H1 (cell line): ENCODE measurements around the gene CHRM3. TPM values are rescaled to one million over a fixed set of nuclear protein-coding genes. Genes with fewer than 3 reads are reported as not detected.

Source experiments
- CTCF ChIA-PET: fragments of 300-600 bp; sonication (Branson Sonifier 250); formaldehyde crosslinking; loops from one replicate; lab custom pipeline; 2021; ENCODE audit not compliant: partially characterized antibody; lab: Charles Lee
- POLR2A ChIA-PET: fragments of 300-600 bp; sonication (Branson Sonifier 250); formaldehyde crosslinking; loops from one replicate; lab custom pipeline; 2021; ENCODE audit warnings: inconsistent platforms; ENCODE audit not compliant: partially characterized antibody; lab: Charles Lee
- DNase-seq, 2 experiments: peaks; one replicate each; pipeline versions ENCODE4 v3.0.0 to v3.0.0-alpha.2; 2010 to 2022; ENCODE audit warnings: low spot score in 2 of 2, low read depth in 1 of 2, mixed read lengths in 1 of 2
- FAIRE-seq: peaks from 2 replicates; lab custom pipeline; 2011; peaks lifted over from hg19 to GRCh38; lab: Jason Lieb, UNC
- H2AFZ ChIP-seq: 2 replicates; pipeline ENCODE4 v1.8.1; 2012; ENCODE audit warnings: low read length, inconsistent platforms
- H2AK5ac ChIP-seq: 2 replicates; pipeline ENCODE4 v1.6.1; 2013; ENCODE audit warnings: low read depth, low read length
- H2BK120ac ChIP-seq: replicated peaks from 2 replicates; pipeline ENCODE3; 2013; ENCODE audit warnings: low read depth, low read length, inconsistent platforms
- H2BK12ac ChIP-seq: 2 replicates; pipeline ENCODE4 v1.6.1; 2013; ENCODE audit warnings: low read depth, low read length
- H2BK15ac ChIP-seq: 2 replicates; pipeline ENCODE4 v1.6.1; 2013; ENCODE audit warnings: low read length
- H2BK20ac ChIP-seq: 2 replicates; pipeline ENCODE4 v1.6.1; 2013; ENCODE audit warnings: low read length
- H2BK5ac ChIP-seq: 2 replicates; pipeline ENCODE4 v1.6.1; 2013; ENCODE audit warnings: low read depth, low read length
- H3K14ac ChIP-seq: 2 replicates; pipeline ENCODE4 v1.6.1; 2013; ENCODE audit warnings: inconsistent platforms; ENCODE audit not compliant: insufficient read length
- H3K18ac ChIP-seq: 2 replicates; pipeline ENCODE4 v1.6.1; 2013; ENCODE audit warnings: low read length; ENCODE audit errors: extremely low read depth
- H3K23ac ChIP-seq: 2 replicates; pipeline ENCODE4 v1.6.1; 2013; ENCODE audit warnings: inconsistent platforms; ENCODE audit not compliant: insufficient read length
- H3K23me2 ChIP-seq: 2 replicates; pipeline ENCODE4 v1.6.1; 2013; ENCODE audit warnings: low read depth, low read length
- H3K27ac ChIP-seq: 2 replicates; pipeline ENCODE4 v1.6.1; 2011; ENCODE audit warnings: low read depth, low read length, inconsistent platforms
- H3K27me3 ChIP-seq, 4 experiments: replicated peaks in 1 of 4; 1 replicate in 1 of 4; 2 replicates in 3 of 4; pipeline versions ENCODE4 v1.6.1 to v1.8.1; 2011 to 2013; ENCODE audit warnings: low read length in 3 of 4, mild to moderate bottlenecking in 3 of 4, inconsistent platforms in 2 of 4, mixed read lengths in 2 of 4, moderate library complexity in 1 of 4; ENCODE audit not compliant: control insufficient read depth in 3 of 4, insufficient read depth in 3 of 4; ENCODE audit errors: extremely low read depth in 1 of 4
- H3K36me3 ChIP-seq, 4 experiments: 2 replicates each; pipeline versions ENCODE4 v1.6.1 to v1.8.1; 2011 to 2013; ENCODE audit warnings: mild to moderate bottlenecking in 4 of 4, low read length in 3 of 4, moderate library complexity in 2 of 4, control low read depth in 1 of 4, inconsistent platforms in 1 of 4; ENCODE audit not compliant: insufficient read depth in 4 of 4, control insufficient read depth in 2 of 4
- H3K4ac ChIP-seq: replicated peaks from 2 replicates; pipeline ENCODE3; 2013; ENCODE audit warnings: low read length, low read depth, mixed read lengths, inconsistent platforms; ENCODE audit not compliant: insufficient read length
- H3K4me1 ChIP-seq, 4 experiments: replicated peaks in 1 of 4; 1 replicate in 1 of 4; 2 replicates in 3 of 4; pipeline versions ENCODE4 v1.6.1 to v1.8.1; 2011 to 2013; ENCODE audit warnings: low read length in 3 of 4, inconsistent platforms in 2 of 4, mixed read lengths in 1 of 4; ENCODE audit not compliant: insufficient read depth in 4 of 4, control insufficient read depth in 3 of 4
- H3K4me2 ChIP-seq, 2 experiments: 2 replicates each; pipeline versions ENCODE4 v1.6.1 to v1.8.1; 2011 to 2013; ENCODE audit warnings: low read depth in 2 of 2, low read length in 2 of 2, control low read depth in 1 of 2, inconsistent platforms in 1 of 2, mild to moderate bottlenecking in 1 of 2; ENCODE audit not compliant: insufficient read depth in 1 of 2
- H3K4me3 ChIP-seq, 4 experiments: fragments of 200-600, 300-600 bp in 1 of 4; sonication (generic), shearing (Covaris generic), sonication (Bioruptor Twin) in 1 of 4; 2 replicates each; pipeline versions ENCODE4 v1.5.1 to v1.8.1; 2011 to 2016; ENCODE audit warnings: low read length in 4 of 4, low read depth in 3 of 4, control low read depth in 2 of 4, inconsistent platforms in 2 of 4, mild to moderate bottlenecking in 2 of 4, mixed read lengths in 1 of 4, moderate library complexity in 1 of 4; ENCODE audit not compliant: insufficient read depth in 2 of 4; ENCODE audit errors: extremely low read depth in 1 of 4
- H3K56ac ChIP-seq: replicated peaks from 2 replicates; pipeline ENCODE3; 2013; ENCODE audit warnings: low read depth, mild to moderate bottlenecking, mixed read lengths, low read length, inconsistent platforms; ENCODE audit not compliant: insufficient read length
- H3K79me1 ChIP-seq: 2 replicates; pipeline ENCODE4 v1.6.1; 2013; ENCODE audit warnings: low read depth, low read length, control low read depth
- H3K79me2 ChIP-seq, 2 experiments: 2 replicates each; pipeline versions ENCODE4 v1.6.1 to v1.8.1; 2012 to 2013; ENCODE audit warnings: low read length in 2 of 2, mild to moderate bottlenecking in 2 of 2, inconsistent platforms in 1 of 2; ENCODE audit not compliant: insufficient read depth in 2 of 2, control insufficient read depth in 1 of 2
- H3K9ac ChIP-seq, 4 experiments: replicated peaks in 1 of 4; 1 replicate in 1 of 4; 2 replicates in 3 of 4; pipeline versions ENCODE4 v1.6.1 to v1.8.1; 2011 to 2013; ENCODE audit warnings: low read depth in 3 of 4, low read length in 3 of 4, control low read depth in 2 of 4, mild to moderate bottlenecking in 2 of 4, moderate library complexity in 2 of 4, inconsistent platforms in 1 of 4; ENCODE audit errors: extremely low read depth in 1 of 4
- H3K9me3 ChIP-seq, 2 experiments: 2 replicates each; pipeline versions ENCODE4 v1.6.1 to v1.8.1; 2012 to 2013; ENCODE audit warnings: mild to moderate bottlenecking in 2 of 2, moderate library complexity in 2 of 2, control low read depth in 1 of 2, inconsistent platforms in 1 of 2, low read depth in 1 of 2, low read length in 1 of 2, mixed read lengths in 1 of 2; ENCODE audit not compliant: insufficient read depth in 2 of 2
- H4K20me1 ChIP-seq, 2 experiments: replicated peaks in 1 of 2; 2 replicates each; pipeline versions ENCODE3 to v1.8.1; 2011 to 2013; ENCODE audit warnings: inconsistent platforms in 2 of 2, low read length in 2 of 2, mild to moderate bottlenecking in 1 of 2; ENCODE audit not compliant: insufficient read depth in 2 of 2, control insufficient read depth in 1 of 2
- H4K5ac ChIP-seq: 2 replicates; pipeline ENCODE4 v1.6.1; 2013; ENCODE audit warnings: low read length, low read depth, mixed read lengths, inconsistent platforms; ENCODE audit not compliant: insufficient read length
- H4K8ac ChIP-seq: 2 replicates; pipeline ENCODE4 v1.8.0; 2013; ENCODE audit warnings: mild to moderate bottlenecking, moderate library complexity, low read length, inconsistent platforms; ENCODE audit not compliant: insufficient read depth; ENCODE audit errors: extremely low read depth
- H4K91ac ChIP-seq: replicated peaks from 2 replicates; pipeline ENCODE3; 2013; ENCODE audit warnings: low read length, mixed read lengths, inconsistent platforms; ENCODE audit not compliant: insufficient read length
- CBX5 ChIP-seq: fragments of 300-800, 300-1000 bp; sonication (generic); IDR thresholded peaks from 2 replicates; pipeline ENCODE4 v1.7.1; 2016; ENCODE audit warnings: antibody characterized with exemption, low read length, low read depth
- CHD1 ChIP-seq: IDR thresholded peaks from 2 replicates; pipeline ENCODE4 v1.6.1; 2012; ENCODE audit warnings: low read depth, low read length, improper control_type of control experiment
- CTBP2 ChIP-seq: IDR thresholded peaks from 2 replicates; pipeline ENCODE4 v1.7.0; 2011; ENCODE audit warnings: borderline replicate concordance, mild to moderate bottlenecking, moderate library complexity, mixed read lengths, low read length; ENCODE audit not compliant: insufficient read depth, insufficient read length
- EGR1 ChIP-seq: IDR thresholded peaks from 2 replicates; pipeline ENCODE4 v1.6.1; 2011; ENCODE audit warnings: low read depth, low read length, borderline replicate concordance
- JUND ChIP-seq: IDR thresholded peaks from 2 replicates; pipeline ENCODE4 v1.6.1; 2011; ENCODE audit warnings: mild to moderate bottlenecking, improper control_type of control experiment, low read length
- KDM4A ChIP-seq: IDR thresholded peaks from one replicate; pipeline ENCODE4 v1.7.1; 2012; ENCODE audit warnings: low read depth, mild to moderate bottlenecking, moderate library complexity, low read length, inconsistent platforms; ENCODE audit not compliant: severe bottlenecking
- POLR2AphosphoS5 ChIP-seq: IDR thresholded peaks from 2 replicates; pipeline ENCODE4 v1.6.1; 2011; ENCODE audit warnings: low read depth, low read length
- POU5F1 ChIP-seq: IDR thresholded peaks from 2 replicates; pipeline ENCODE4 v1.6.1; 2011; ENCODE audit warnings: low read depth, mild to moderate bottlenecking, low read length, moderate library complexity
- RNF2 ChIP-seq: fragments of 200-900, 300-1000 bp; sonication (generic); IDR thresholded peaks from 2 replicates; pipeline ENCODE4 v1.7.1; 2016; ENCODE audit warnings: borderline replicate concordance, low read depth, mild to moderate bottlenecking, antibody characterized with exemption, low read length; ENCODE audit not compliant: poor library complexity, severe bottlenecking; ENCODE audit errors: missing control alignments
- SIRT6 ChIP-seq: IDR thresholded peaks from one replicate; pipeline ENCODE4 v1.7.1; 2012; ENCODE audit warnings: low read length, inconsistent platforms
- SIX5 ChIP-seq: IDR thresholded peaks from 2 replicates; pipeline ENCODE4 v1.6.1; 2011; ENCODE audit warnings: mild to moderate bottlenecking, low read depth, low read length
- SP1 ChIP-seq: IDR thresholded peaks from 2 replicates; pipeline ENCODE4 v1.6.1; 2011; ENCODE audit warnings: low read depth, low read length
- SP4 ChIP-seq: IDR thresholded peaks from 2 replicates; pipeline ENCODE4 v1.6.1; 2012; ENCODE audit warnings: low read length, inconsistent platforms
- TEAD4 ChIP-seq: IDR thresholded peaks from 2 replicates; pipeline ENCODE4 v1.6.1; 2012; ENCODE audit warnings: low read depth, low read length, inconsistent platforms, mixed read lengths
- WGBS, 2 experiments: shearing (Covaris generic) in 1 of 2; methylation state at CpG; one replicate each; pipeline versions ENCODE4 v1.1.6 to v1.1.7; 2013 to 2015; ENCODE audit warnings: low lambda C conversion rate in 2 of 2, mixed read lengths in 2 of 2, inconsistent platforms in 1 of 2, low coverage in 1 of 2, missing lambda C conversion rate in 1 of 2; ENCODE audit not compliant: insufficient replicate concordance in 2 of 2, insufficient coverage in 1 of 2, insufficient read length in 1 of 2; ENCODE audit errors: extremely low coverage in 1 of 2, missing lambda C conversion rate in 1 of 2; 5-methylcytosine and 5-hydroxymethylcytosine counted together
- polyA plus RNA-seq, 7 experiments: library from polyadenylated mRNA; depleted of rRNA in 3 of 7; stranded (reverse) in 5 of 7; unstranded in 2 of 7; fragments of >200 nt in 5 of 7; fragments of 200-250 nt in 2 of 7; gene quantifications; 1 replicate in 5 of 7; 2 replicates in 1 of 7; 4 replicates in 1 of 7; pipeline versions ENCODE4 v1.2.1 to v1.2.3, GENCODE V29; 2011 to 2013; ENCODE audit warnings: missing spikeins in 2 of 7, mixed read lengths in 2 of 7
- total RNA-seq: library from RNA; stranded (reverse); fragmentation: NEBNext Ultra II Directional; extraction: Animal tissue kit (Norgen Biotek cat#: 25700); gene quantifications from 2 replicates; pipeline ENCODE4 v1.2.1, GENCODE V29; 2021

The CHRM3 gene
- total and polyA plus RNA-seq, 2 of the 8 experiments (the other 6 are each of a cell fraction or from before 2014, with no cell fraction given): 3.3 to 5.0 TPM

GRCh38 chr1:239357867-239358266 lies 28.5 kb upstream of the CHRM3 start:
- no peak overlapping the region for H3K4me3 ChIP-seq
- POLR2A ChIA-PET: no interaction called here

More at GRCh38 chr1:239357867-239358266, 28.5 kb upstream of the CHRM3 start:
- no peak overlapping the region for H2AFZ ChIP-seq
- H3K36me3 ChIP-seq: no peaks in the 10 kb centered on the region
- no peak for DNase-seq
- H4K8ac ChIP-seq: no peak overlapping the region
- H3K4me1 ChIP-seq: no peaks in the 10 kb centered on the region
- no peak overlapping the region for H2AK5ac ChIP-seq
- TF ChIP-seq JUND (no peak), CHD1 (no peak), SIRT6 (no peak), CBX5 (no peak), POLR2AphosphoS5 (no peak), SP4 (no peak), POU5F1 (no peak), CTBP2 (no peak), TEAD4 (no peak), EGR1 (no peak), RNF2 (no peak), SP1 (no peak), SIX5 (no peak), KDM4A (no peak)
- TF ChIP-seq, all 59 proteins: peak for 0
- Histone ChIP-seq H4K20me1 (no peaks in the 10 kb centered on the region), H3K23ac (no peak overlapping the region), H3K4me2 (no peak overlapping the region), H3K4ac (no peak overlapping the region), H2BK5ac (no peak overlapping the region), H3K23me2 (no peaks in the 10 kb centered on the region), H2BK20ac (no peak overlapping the region), H3K79me1 (no peaks in the 10 kb centered on the region), H2BK120ac (no peak overlapping the region), H3K79me2 (no peaks in the 10 kb centered on the region), H4K91ac (no peak overlapping the region), H3K9me3 (no peaks in the 10 kb centered on the region), H3K14ac (no peak overlapping the region), H3K9ac (no peak overlapping the region), H3K27me3 (no peaks in the 10 kb centered on the region), H2BK12ac (no peak overlapping the region), H2BK15ac (no peak overlapping the region), H4K5ac (no peak overlapping the region), H3K27ac (no peak overlapping the region), H3K56ac (no peak overlapping the region), H3K18ac (no peak overlapping the region)
- CTCF ChIA-PET: interaction anchor here (1.1 kb wide), 1 partner anchor 8 kb away, joined by 4 read pairs; no protein-coding TSS in a partner anchor
- 100% methylated on average over 2 of the region's 2 CpGs; no CpG with 5 or more reads in 1 of the 2 experiments for WGBS, 2 experiments
- no peak for FAIRE-seq
